ENCODE results near the gene KCTD14.

Gene KCTD14

GRCh38 chr11:78063440-78064181 is 40.5 kb upstream of the KCTD14 start, which contains the start of gene THRSP:
TSS of gene THRSP (plus strand) at chr11:78063861. CDS start at chr11:78063882, 21 bp downstream.
- TF ChIP-seq REST (IDR thresholded peaks at IDR 0.05; ENCODE audit: insufficient read depth in 1 of 2, low read depth in 2 of 2, low read length in 2 of 2): no peak
- no peak for TF ChIP-seq TAF1 (IDR thresholded peaks at IDR 0.05; ENCODE audit: borderline replicate concordance, insufficient read depth, low read length)
- TF ChIP-seq POLR2AphosphoS5 (IDR thresholded peaks at IDR 0.05; ENCODE audit: low read depth, low read length): no peak
- TF ChIP-seq FOXP2 (optimal IDR thresholded peaks at IDR 0.05; ENCODE audit: borderline replicate concordance, extremely low read depth, extremely low read length, insufficient read depth): no peak
- no peak for TF ChIP-seq SIN3A (IDR thresholded peaks at IDR 0.05; ENCODE audit: borderline replicate concordance, insufficient read depth, low read length)

GRCh38 chr11:78062671-78063070 is 39.6 kb upstream of the KCTD14 start:
- TF ChIP-seq REST (IDR thresholded peaks at IDR 0.05; ENCODE audit: insufficient read depth in 1 of 2, low read depth in 2 of 2, low read length in 2 of 2) (no peak), TAF1 (IDR thresholded peaks at IDR 0.05; ENCODE audit: borderline replicate concordance, insufficient read depth, low read length) (no peak), SIN3A (IDR thresholded peaks at IDR 0.05; ENCODE audit: borderline replicate concordance, insufficient read depth, low read length) (no peak), POLR2AphosphoS5 (IDR thresholded peaks at IDR 0.05; ENCODE audit: low read depth, low read length) (no peak), FOXP2 (optimal IDR thresholded peaks at IDR 0.05; ENCODE audit: borderline replicate concordance, extremely low read depth, extremely low read length, insufficient read depth) (no peak)

GRCh38 chr11:78061921-78062311 is 38.8 kb upstream of the KCTD14 start:
- TF ChIP-seq POLR2AphosphoS5 (IDR thresholded peaks at IDR 0.05; ENCODE audit: low read depth, low read length) (no peak), SIN3A (IDR thresholded peaks at IDR 0.05; ENCODE audit: borderline replicate concordance, insufficient read depth, low read length) (no peak), TAF1 (IDR thresholded peaks at IDR 0.05; ENCODE audit: borderline replicate concordance, insufficient read depth, low read length) (no peak), FOXP2 (optimal IDR thresholded peaks at IDR 0.05; ENCODE audit: borderline replicate concordance, extremely low read depth, extremely low read length, insufficient read depth) (no peak), REST (IDR thresholded peaks at IDR 0.05; ENCODE audit: insufficient read depth in 1 of 2, low read depth in 2 of 2, low read length in 2 of 2) (no peak)

- TF ChIP-seq POLR2AphosphoS5 (IDR thresholded peaks at IDR 0.05; ENCODE audit: low read depth, low read length) (no peak), FOXP2 (optimal IDR thresholded peaks at IDR 0.05; ENCODE audit: borderline replicate concordance, extremely low read depth, extremely low read length, insufficient read depth) (no peak), REST (IDR thresholded peaks at IDR 0.05; ENCODE audit: insufficient read depth in 1 of 2, low read depth in 2 of 2, low read length in 2 of 2) (no peak), TAF1 (IDR thresholded peaks at IDR 0.05; ENCODE audit: borderline replicate concordance, insufficient read depth, low read length) (no peak), SIN3A (IDR thresholded peaks at IDR 0.05; ENCODE audit: borderline replicate concordance, insufficient read depth, low read length) (no peak)
Observed at GRCh38 chr11:78061088-78061920, 38.2 kb upstream of the KCTD14 start.
